GM18951 (cell line): ENCODE data around the gene ARSG.
"Not testable (repeated sequence)": the region's sequence is repeated elsewhere in the genome, so short reads cannot be mapped to it uniquely, and the experiment has no call there.

ENCODE experiments used
- POLR2A ChIP-seq: IDR thresholded peaks from 4 replicates; pipeline ENCODE4 v1.6.1; 2011; ENCODE audit warnings: mild to moderate bottlenecking; ENCODE audit not compliant: insufficient read length, insufficient read depth; ENCODE audit errors: extremely low read depth
- in situ Hi-C: fragments of 300-500 bp; cut with MboI; formaldehyde crosslinking; loops from one replicate; pipeline ENCODE4 v1.12.0; 2022; ENCODE audit warnings: low sequenced_read_pairs, mixed read lengths, inconsistent platforms; ENCODE audit not compliant: unreplicated experiment

ARSG gene

GRCh38 chr17:68334393-68334792 lies 43.1 kb downstream of the ARSG start:
- in situ Hi-C loops, result no loop called here

DNA sequence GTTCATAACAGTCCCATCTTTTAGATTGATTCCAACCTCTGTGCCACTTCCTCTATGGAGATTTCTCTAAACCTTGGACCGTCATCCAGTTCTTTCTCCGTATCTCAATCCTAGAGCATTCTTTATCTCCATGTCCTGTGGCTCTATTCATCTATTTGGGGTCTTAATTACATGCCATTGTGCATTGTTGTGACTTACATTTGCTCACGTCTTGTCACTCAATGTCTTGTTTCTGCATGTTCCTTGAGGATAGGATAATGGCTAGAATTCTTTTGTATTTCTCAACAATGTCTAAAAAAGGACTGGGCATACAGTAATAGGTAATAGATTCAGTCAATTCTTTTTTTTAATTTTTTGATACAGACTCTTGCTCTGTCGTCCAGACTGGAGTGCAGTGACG lies 50.2 kb downstream of the ARSG start:
- no peak for TF ChIP-seq POLR2A
- in situ Hi-C loops, result no loop called here

More at GRCh38 chr17:68334393-68334792, 43.1 kb downstream of the ARSG start:
- no peak for TF ChIP-seq POLR2A

DNA sequence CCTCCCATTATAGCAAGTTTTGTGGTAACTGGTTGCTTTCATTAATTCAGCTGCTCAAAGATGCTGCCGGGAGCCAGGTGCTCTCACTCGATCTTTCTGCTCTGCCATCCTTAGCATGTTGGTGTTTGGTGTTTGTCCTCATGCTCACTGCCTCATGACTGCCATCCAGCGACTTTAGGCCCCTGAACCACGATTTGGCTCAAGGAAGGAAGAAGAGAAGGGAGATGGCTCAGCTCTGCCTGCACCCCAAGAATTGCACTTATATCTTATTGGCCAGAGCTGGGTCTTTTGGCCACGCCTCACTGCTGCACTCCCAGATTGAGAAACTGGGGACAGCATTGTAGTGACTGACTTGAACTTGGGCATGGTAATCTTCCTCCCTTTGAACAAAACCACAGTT lies 52.7 kb downstream of the ARSG start:
- no peak for TF ChIP-seq POLR2A

DNA sequence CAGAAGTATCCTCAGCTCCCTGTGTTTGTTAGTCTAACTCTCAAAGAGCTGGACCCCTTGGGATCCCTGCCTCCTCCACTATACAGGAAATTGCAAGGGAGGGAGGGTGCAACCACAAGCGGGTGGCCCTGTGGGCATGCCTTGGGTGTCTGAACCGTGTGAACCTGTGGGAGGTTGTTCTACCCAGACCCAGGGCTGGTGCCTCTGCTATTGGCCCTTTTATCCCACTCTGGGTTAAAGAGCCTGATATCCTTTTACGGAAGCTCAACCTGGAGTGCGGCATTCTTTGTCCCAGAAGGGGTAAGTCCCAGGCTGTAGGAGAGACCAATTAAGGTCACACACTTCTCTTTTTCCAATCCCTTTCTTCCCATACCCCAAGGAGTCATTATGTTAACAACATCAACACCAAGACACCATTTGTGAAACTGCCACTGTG lies 53.4 kb downstream of the ARSG start:
- in situ Hi-C loops, result no loop called here
- TF ChIP-seq POLR2A, result no peak

More for the DNA sequence above, 52.7 kb downstream of the ARSG start:
- in situ Hi-C loops, result no loop called here

DNA sequence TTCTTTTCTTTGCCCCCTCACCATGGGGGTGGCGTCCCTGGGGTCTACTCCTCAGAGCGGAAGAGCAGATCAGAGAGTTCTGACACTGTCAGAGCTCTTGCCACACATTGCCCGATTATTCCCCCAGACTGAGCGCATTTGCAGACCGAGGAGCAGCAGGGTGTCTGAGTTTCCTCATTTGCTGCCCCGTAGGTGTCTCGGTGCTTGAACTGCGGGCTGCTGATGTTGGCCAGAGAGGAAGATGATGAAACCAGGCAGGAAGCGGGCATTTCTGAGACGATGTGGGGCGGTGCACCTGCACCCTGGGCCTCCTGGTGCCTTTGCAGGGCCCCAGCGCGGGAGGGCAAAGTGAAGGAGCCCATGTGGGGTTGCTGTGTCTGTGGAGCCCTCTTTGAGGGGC lies 55.2 kb downstream of the ARSG start:
- TF ChIP-seq POLR2A, result peak; percentile 35
- in situ Hi-C loops, result no loop called here

- no peak for TF ChIP-seq POLR2A
- in situ Hi-C loops, result no loop called here
Measured at GRCh38 chr17:68347380-68347779, 56.1 kb downstream of the ARSG start.

- TF ChIP-seq POLR2A, result no peak
- in situ Hi-C loops, result no loop called here
Measured at GRCh38 chr17:68349157-68349556, 57.9 kb downstream of the ARSG start.

- no peak for TF ChIP-seq POLR2A
- in situ Hi-C loops, result no loop called here
Measured at GRCh38 chr17:68351395-68351794, 60.1 kb downstream of the ARSG start.

DNA sequence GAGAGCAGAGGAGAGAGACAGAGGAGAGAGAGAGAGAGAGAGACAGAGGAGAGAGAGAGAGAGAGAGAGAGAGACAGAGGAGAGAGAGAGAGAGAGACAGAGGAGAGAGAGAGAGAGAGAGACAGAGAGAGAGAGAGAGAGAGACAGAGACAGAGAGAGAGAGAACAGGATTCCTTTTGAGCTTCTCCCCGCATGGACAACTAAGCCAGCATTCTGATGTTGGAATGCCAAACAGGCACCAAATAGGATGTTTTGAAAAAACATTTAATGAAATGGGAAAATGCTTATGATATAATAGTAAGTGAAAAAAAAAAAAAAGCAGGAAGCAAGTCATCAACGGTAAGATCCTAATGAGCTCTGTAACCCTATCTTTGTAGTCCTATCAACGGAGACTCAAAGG lies 60.7 kb downstream of the ARSG start:
- no peak for TF ChIP-seq POLR2A
- in situ Hi-C loops, result no loop called here

DNA sequence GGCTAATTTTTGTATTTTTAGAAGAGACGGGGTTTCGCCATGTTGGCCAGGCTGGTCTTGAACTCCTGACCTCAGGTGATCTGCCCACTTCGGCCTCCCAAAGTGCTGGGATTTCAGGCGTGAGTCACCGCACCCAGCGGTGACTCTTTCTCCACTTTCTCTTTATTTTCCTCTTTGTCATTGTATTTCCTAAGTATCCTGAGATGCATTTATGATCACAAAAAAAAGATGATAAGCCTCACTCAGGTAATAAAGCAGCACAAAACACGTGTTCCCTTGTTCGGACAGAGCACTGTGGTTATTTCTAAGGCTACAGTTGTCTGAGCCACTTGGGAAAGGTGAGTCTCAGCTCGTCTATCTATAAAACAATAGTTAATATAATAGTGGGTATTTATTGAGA lies 61.4 kb downstream of the ARSG start:
- in situ Hi-C loops, result not testable (repeated sequence)

DNA sequence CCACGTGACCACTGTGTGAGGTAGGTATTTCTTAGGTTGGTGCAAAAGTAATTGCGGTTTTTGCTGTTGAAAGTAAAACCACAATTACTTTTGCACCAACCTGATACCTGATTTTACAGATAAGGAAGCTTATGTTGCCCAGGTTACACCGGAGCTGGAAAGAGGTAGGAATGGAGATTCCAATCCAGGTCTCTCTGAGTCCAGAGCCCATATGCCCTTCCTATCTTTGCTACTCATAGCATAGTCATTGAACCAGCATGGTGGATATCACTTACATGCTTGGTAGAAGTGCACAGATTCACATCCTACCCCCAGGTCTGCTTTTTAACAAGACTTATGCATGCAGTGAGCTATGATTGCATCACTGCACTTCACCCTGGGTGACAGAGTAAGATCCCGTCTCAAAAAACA lies 61.8 kb downstream of the ARSG start:
- TF ChIP-seq POLR2A, result no peak
- in situ Hi-C loops, result no loop called here

DNA sequence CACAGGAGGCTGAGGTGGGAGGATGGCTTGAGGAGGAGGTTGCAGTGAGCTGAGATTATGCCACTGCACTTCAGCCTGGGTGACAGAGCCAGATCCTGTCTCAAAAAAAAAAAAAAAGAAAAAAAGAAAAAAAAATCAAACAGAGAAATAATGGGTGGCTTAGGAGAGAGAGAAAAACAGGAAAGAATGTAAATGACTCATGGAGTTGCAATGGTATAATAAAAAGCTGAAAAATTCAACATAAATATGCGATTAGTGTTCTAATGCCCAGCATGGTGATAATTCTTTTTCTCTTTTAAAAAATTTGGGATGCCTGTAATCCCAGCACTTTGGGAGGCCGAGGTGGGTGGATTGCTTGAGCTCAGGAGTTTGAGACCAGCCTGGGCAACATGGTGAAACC lies 63.0 kb downstream of the ARSG start:
- in situ Hi-C loops, result not testable (repeated sequence)

DNA sequence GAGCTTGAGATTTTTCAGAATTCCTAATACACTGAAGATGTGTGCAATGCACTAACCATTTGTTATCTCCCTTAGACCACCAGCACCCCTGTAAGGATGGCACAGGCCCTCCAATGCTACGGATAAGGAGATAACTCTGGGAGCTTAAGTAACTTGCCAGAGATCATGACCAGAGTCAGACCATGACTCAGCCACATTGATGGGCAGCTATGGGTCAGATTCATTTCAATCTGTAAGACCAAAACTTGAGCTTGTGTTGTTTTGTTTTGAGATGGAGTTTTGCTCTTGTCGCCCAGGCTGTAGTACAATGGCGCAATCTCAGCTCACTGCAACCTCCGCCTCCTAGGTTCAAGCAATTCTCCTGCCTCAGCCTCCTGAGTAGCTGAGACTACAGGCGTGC lies 63.8 kb downstream of the ARSG start:
- in situ Hi-C loops, result not testable (repeated sequence)

GRCh38 chr17:68356520-68356919 lies 65.2 kb downstream of the ARSG start:
- in situ Hi-C loops, result no loop called here
- no peak for TF ChIP-seq POLR2A

DNA sequence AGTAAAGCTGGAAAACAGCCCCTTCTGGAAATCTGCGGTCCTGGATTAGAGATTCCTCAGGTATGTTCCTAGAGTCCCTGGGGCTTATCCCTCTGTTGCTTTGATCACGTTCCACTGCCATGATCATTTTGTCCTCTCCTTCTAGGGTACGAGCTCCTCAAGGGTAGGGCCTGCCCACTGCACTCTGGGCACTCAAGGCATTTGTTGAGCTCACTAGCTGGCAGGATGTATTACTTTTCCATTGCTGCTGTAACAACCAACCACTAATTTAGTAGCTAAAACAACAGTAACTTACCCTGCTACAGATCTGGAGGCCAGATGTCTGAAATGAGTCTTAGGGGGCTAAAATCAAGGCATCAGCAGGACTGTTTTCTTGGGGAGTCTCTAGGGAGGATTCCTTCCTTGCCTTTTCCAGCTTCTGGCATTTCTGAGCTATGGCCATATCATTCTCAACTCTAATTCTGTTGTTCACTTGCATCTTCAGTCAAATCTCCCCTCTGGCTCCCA lies 65.7 kb downstream of the ARSG start:
- no peak for TF ChIP-seq POLR2A
- in situ Hi-C loops, result no loop called here
